COLO829 (cell line): Measurements from ENCODE around the gene ZNF492.
"Not testable (repeated sequence)": the region's sequence is repeated elsewhere in the genome, so short reads cannot be mapped to it uniquely, and the experiment has no call there.

ENCODE experiments used
- DNase-seq: peaks from one replicate; pipeline ENCODE4 v3.0.0; 2012; ENCODE audit warnings: low spot score

The ZNF492 gene

GRCh38 chr19:22633706-22634449 lies at the start of gene ZNF492:
ZNF492 (plus strand) TSS chr19:22634324; CDS start chr19:22653400, 19,076 bp downstream.
- not testable (repeated sequence) for DNase-seq

- no peak for DNase-seq
These were observed 38.7 kb upstream of the ZNF492 start for GRCh38 chr19:22595422-22595821.

GRCh38 chr19:22595918-22596341 lies 38.2 kb upstream of the ZNF492 start:
- no peak for DNase-seq

GRCh38 chr19:22600690-22601648 lies 33.2 kb upstream of the ZNF492 start:
- no peak for DNase-seq

DNA sequence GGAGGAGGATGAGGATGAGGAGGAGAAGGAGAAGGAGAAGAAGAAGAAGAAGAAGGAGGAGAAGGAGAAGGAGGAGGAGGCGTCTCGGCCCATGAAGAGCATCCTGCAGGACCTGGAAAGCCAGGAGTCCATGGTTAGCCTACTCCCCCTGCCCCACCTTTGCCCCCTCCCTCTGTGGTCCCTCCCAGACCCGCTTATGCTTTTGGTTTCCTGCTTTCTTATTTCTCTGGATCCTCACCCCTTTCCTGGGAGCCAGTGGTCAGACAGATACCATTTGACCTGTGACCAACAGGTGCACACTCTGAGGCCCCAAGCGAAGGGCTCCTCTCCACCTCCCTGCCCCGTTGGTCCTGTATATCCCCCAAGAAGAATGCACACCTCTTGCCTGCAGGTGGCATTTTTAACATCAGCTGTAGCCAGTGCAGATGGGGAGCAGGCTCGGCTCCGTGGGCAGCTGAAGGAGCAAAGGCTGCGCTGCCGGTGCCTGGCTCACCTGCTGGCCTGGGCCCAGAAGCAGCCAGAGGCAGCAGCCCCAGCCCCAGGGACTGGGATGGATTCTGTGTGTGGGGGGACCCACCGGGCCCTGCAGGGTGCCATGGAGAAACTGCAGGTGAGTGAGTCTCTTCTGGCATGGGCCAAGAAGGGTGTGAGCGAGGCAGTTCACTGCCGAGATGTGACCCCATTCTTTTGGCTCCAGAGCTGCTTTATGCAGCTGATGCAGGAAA lies 32.1 kb upstream of the ZNF492 start:
- DNase-seq = no peak

GRCh38 chr19:22602631-22603272 lies 31.4 kb upstream of the ZNF492 start:
- no peak for DNase-seq

GRCh38 chr19:22603518-22604440 lies 30.3 kb upstream of the ZNF492 start:
- DNase-seq = no peak

GRCh38 chr19:22604571-22605274 lies 29.4 kb upstream of the ZNF492 start:
- no peak for DNase-seq

DNA sequence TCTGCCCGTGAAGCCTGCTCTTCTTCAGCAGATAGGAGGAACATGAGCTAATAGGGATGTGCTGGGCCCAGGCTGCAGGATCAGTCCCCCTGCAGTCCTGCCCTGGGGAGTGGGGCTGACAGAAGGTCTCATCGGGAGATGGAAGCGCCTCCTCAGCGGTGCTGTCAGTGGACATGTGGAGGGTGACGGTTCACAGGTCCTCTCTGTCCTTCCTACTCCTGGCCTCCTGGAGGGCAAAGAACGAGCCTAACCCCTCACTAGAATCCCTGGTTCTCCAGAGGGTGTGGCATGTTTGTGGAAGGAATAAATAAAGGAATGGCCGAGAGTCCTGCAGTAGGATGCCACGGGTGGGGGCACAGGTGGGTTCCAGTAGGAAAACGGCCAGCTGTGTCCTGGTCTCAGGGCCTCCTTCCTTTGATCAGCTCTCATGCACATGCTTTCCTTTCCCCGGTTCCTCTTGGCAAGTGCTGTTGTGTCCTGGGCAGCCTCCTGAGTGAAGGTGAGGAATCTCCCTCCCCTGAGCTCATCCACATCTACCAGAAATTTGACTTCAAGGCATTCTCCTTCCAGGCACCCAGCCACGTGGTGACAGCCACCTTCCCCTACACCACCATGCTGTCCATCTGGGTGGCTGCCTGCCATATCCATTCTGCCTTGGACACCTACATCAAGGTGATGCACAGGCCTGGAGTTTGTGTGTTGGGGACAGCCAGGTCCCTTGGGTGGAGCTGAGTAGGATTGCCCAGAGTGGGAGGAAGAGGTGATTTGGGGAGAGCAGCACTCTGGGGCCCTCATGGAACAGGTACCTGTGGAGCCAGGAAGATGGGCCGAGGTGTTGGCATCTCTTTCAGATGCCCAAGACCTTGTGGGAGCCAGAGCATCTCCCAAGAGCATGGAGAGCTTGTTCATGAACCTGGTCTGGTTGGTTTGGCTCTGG lies 28.6 kb upstream of the ZNF492 start:
- DNase-seq = no peak

DNA sequence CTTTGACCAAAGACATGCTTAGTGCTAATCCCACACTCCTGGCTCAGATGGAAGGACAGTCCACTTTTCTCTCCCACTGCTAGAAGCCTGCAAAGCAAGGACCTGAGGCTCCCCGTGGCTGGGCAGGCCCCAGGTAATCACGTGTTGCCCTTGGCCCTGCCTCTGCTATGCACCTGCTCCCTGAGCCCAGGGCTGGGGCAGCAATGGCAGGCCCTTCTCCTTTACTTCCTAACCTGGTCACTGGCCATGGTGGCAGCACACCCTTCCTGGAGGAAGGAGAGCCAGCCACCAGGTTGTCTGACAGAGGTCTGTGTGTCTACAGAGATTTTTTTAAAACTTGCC lies 27.9 kb upstream of the ZNF492 start:
- no peak for DNase-seq

DNA sequence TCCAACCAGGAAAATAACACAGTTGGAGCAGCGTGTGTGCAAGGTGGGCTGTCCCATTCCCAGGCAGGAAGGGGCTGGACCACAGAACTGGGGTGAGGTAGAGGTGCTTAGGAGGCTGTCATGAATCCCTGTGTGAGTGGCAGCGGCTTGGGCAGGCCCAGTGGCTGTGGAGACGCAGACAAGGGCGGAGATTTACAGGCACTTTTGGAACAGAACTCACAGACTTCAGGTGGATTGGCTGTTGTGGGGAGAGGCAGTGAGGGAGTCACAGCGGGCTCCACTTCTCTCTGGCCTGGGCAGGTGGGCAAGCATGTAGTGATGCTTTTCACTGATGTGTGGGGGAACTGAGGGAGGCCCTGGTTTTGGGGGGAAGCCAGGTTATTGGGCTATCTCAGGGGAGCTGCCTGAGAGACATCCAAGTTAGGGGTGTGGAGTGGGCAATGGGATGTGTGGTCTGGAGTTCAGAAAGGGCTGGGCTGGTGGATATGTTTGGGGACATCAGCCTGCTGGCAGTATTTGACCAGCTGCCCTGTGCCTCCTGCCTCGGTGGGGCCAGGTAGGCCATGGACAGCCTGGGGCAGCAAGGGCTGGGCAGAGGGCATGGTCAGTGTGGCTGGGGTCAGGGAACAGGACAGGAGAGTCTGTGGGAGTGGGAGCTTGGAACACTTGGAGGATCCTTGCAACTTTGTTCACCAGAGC lies 27.0 kb upstream of the ZNF492 start:
- no peak for DNase-seq

DNA sequence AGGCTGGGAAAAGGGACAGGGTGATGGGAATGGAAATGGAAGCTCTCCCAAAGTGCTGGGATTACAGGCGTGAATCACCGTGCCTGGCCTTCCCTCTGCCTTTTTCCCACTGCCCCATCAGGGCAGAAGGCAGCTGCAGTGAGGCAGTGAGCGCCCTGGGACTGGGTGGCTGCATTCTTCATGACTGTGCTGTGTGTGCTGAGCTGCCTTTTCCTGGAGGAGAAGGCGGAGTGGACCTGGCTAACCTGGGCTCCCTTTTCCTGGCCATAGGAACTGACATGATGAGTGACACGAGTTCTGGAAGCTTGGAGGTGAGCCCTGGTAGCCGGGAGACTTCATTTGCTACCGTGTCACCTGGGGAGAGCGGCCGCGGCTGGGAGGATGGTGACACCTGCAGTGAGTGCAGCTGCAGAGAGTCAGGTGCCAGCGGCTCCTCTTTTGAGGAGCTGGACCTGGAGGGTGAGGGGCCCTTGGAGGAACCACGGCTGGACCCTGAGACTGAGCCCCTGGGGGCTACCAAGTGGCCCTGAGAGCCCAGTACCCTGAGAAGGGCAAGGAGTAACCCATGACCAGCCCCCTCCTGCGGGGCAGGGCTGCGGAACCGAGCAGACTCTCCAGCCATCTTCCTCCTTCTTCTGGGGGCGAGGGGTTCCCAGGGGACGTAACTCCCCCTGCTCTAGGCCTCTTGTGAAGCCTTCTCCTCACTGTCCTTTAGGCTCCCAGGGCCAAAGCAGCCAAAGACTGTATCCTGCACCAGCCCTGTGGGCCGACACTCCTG lies 26.3 kb upstream of the ZNF492 start:
- DNase-seq = no peak

GRCh38 chr19:22608441-22608840 lies 25.7 kb upstream of the ZNF492 start:
- DNase-seq = no peak

GRCh38 chr19:22609630-22610029 lies 24.5 kb upstream of the ZNF492 start:
- DNase-seq = no peak

DNA sequence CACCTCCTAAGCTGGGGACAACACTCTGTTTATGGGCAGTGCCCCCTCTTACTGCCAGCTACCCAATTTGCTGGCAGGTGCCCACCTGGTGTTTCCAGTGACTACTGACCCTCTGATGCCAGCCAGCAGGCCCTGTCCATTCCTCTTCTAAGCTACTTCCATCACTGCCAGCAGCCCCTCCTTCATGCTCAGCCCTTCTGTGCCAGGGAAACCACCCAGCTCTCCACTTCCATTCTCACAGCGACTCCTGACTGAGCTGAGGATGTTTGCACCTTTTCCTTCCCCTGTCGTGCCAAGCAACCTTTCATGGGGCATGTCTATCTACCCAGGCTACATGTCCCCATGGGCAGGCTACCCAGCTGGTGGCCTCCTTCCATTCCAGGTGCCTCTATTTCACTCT lies 24.0 kb upstream of the ZNF492 start:
- DNase-seq = no peak

- no peak for DNase-seq
These were observed 21.8 kb upstream of the ZNF492 start for GRCh38 chr19:22612316-22612715.

DNA sequence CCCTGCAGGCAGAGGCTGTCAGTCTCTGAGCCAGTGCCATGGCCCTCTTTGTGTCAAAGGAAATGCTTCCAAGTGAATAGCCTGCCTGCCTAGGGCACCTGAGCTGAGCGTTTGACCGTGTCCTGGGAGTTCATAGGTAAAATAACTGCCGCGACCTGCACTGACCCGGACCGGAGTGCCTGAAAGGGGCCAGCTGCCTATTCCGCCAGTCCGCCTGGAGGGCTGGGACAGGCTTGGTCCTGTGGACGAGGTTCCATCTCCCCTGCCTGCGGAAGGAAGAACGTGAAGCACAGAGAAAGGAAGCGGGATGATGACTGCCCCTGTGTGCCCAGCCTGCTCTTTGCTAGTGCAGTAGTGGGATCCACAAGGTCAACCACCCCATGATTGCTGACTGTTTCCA lies 17.5 kb upstream of the ZNF492 start:
- no peak for DNase-seq

- not testable (repeated sequence) for DNase-seq
These were observed 16.9 kb upstream of the ZNF492 start for GRCh38 chr19:22617181-22617580.
